ENCODE measurements around the gene SH3RF3.
"Not testable (repeated sequence)": the region's sequence is repeated elsewhere in the genome, so short reads cannot be mapped to it uniquely, and the experiment has no call there.

The SH3RF3 gene

GRCh38 chr2:109532728-109533076, 403.7 kb downstream of the SH3RF3 start:
- DNase-seq: no peak

GRCh38 chr2:109533823-109534222, 404.8 kb downstream of the SH3RF3 start:
- DNase-seq: no peak

GRCh38 chr2:109535217-109535946, 406.4 kb downstream of the SH3RF3 start:
- no peak for DNase-seq

GRCh38 chr2:109536556-109536955, 407.6 kb downstream of the SH3RF3 start:
- not testable (repeated sequence) for DNase-seq

GRCh38 chr2:109537565-109538222, 408.7 kb downstream of the SH3RF3 start:
- DNase-seq: no peak

GRCh38 chr2:109538546-109538945, 409.5 kb downstream of the SH3RF3 start:
- no peak for DNase-seq

GRCh38 chr2:109542384-109542783, 413.4 kb downstream of the SH3RF3 start:
- DNase-seq: no peak

GRCh38 chr2:109545828-109546713, 417.1 kb downstream of the SH3RF3 start:
- DNase-seq: no peak

- no peak for DNase-seq
Measured at GRCh38 chr2:109547280-109547679, 418.3 kb downstream of the SH3RF3 start.

GRCh38 chr2:109549016-109549590, 420.1 kb downstream of the SH3RF3 start:
- no peak for DNase-seq
